Stimulated activated CD8-positive, alpha-beta memory T cell treated with anti-CD3 and anti-CD28 coated beads, Interleukin-4, amount 100 ng/mL, for 4 hours (primary cell): ENCODE data around the gene COBL.

Source experiments
- DNase-seq, 2 donors: peaks; one replicate each; pipeline ENCODE4 v3.0.0-alpha.2; 2020; ENCODE audit warnings: low read depth in 2 of 2, low spot score in 1 of 2

The COBL gene

GRCh38 chr7:51059504-51060142 is 257.0 kb downstream of the COBL start:
- DNase-seq, result no peak

DNA sequence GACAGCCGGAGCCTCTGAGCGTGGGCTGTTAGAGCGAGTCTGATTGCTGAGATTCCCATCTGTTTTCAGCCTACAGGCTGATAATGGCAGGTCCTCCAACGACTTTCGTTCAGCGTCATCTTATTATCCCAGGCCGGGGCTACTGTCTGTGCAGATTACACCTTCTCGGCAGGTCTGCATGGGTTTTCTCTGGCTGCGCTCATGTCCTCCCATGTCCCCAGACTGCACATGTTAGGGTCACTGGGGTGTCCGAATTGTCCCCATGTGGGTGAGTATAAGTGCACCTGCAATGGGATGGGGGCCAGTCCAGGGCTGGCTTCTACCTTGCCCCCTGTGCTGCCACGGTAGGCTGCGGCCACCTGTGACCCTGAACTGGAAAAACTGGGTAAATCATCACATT is 257.8 kb downstream of the COBL start:
- DNase-seq, result no peak

- DNase-seq, result no peak
Measured at GRCh38 chr7:51055039-51055840, 261.4 kb downstream of the COBL start.

- DNase-seq, result no peak
Measured at GRCh38 chr7:51054231-51054630, 262.4 kb downstream of the COBL start.

- no peak for DNase-seq
Measured at GRCh38 chr7:51053160-51053925, 263.3 kb downstream of the COBL start.

- no peak for DNase-seq
Measured at GRCh38 chr7:51046482-51046881, 270.1 kb downstream of the COBL start.

GRCh38 chr7:51046103-51046466 is 270.5 kb downstream of the COBL start:
- DNase-seq, result no peak

- no peak for DNase-seq
Measured at GRCh38 chr7:51045319-51046102, 271.1 kb downstream of the COBL start.

- DNase-seq, result no peak
Measured at GRCh38 chr7:51043461-51043860, 273.1 kb downstream of the COBL start.

DNA sequence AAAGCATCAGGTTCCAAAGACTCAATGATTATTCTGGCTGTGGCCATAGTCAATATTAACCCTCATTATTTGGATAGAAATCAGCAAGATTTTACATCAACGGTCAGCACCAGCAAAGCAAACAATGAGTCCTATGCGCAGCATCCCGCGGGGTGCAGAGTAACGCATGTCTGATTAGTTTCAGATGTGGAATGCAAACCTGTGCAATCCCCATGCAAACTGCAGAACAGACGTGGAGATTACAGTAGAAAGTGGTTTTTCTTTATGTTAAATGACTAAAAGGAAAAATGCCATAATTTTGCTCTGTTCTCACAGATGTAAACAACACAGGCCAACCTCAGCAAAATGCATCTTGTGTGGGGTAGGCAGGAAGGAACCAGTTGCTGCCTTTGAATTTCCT is 275.8 kb downstream of the COBL start:
- DNase-seq, result no peak

- DNase-seq, result no peak
Measured at GRCh38 chr7:51038573-51038972, 278.0 kb downstream of the COBL start.

GRCh38 chr7:51035716-51036115 is 280.9 kb downstream of the COBL start:
- no peak for DNase-seq

DNA sequence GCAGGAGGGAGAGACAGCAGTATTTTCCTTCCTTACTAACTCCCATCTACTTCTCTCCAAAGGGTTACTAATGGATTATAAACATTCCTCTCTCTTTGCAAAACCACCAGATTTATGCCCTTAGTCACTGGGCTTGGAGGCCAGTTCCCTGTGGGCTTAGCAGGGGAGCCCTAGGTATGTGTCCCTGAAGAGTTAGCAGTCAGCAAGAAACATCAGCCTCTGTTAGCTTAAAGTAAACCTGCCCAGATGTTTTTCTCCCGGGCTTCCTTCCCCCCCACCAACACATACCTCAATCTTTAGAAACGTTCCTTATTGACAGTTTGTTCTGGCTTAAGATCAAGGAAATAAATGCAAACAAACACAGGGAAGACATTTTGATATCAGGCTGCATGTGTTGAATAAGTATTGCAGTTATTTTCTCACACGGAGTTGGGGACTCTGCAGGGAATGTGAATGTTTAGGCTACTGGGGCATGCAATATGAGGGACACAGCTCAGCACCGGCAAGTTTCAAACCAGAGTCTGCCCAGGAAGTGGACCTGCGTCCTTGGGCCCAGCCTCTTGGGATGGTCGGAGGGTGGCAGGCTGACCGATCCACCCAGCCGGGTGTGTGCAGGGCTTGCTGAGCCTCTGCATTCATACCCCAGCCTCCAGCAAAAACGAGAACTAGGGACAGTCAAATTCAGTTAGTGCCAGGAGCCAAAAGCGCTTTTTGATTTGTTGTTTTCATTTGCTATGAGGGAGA is 281.9 kb downstream of the COBL start:
- DNase-seq, result no peak

DNA sequence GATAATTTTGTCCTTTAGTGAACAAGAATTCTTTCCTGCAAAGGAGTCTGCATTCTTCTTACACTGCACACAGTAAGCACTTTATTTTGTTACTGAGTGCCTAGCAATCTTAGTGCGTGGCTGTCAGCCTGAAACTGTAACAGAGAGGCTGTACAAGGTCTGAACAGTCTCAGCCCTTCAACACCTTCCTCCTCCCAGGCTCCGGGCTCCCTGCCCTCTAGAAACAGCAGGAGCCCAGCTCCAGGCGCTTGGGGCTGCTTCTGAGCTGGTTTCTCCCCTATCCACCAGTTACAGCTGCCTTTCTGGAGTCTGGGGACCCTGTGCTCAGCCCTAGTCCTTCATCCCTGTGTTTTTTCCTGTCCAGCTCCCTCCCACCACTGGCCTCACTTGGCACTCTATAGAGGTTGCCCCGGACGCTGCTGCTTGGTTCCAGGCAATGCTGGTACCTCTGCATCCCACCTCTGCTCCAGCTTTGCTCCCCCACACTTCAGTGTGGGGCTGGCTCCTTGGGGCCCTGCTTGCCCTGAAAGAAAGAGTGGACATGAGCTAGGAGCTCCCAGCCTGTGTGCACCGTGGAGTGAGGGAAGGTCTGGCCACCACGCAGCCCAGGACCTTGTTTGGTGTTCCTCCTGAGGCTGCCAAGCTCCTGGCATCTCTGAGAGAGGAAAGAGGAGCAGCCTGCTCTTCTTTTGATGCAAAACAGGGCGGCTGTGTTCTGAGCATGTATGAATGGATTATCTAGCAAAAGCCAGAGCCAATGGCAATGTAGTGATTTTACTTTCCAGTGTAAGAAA is 282.7 kb downstream of the COBL start:
- no peak for DNase-seq

GRCh38 chr7:51031791-51032515 is 284.7 kb downstream of the COBL start:
- DNase-seq, result no peak

DNA sequence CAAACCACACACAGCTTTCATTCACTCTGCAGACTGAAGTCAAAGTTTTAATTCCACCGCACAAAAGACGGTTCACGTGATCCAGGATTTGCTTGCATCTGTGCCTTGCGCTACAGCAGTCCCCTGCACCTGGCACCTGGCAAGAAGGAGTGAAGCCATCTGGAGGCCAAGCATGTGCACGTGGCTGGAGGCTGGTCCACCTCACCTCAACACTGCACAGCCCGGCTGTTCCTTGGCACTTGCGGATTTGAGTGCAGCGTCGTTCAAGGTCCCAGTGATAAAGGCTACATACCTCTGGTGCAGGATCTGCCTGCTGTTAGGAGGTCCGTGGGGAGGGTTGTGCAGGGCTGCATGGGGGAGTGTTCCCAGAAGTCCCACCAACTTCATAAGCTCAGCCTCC is 285.4 kb downstream of the COBL start:
- no peak for DNase-seq

DNA sequence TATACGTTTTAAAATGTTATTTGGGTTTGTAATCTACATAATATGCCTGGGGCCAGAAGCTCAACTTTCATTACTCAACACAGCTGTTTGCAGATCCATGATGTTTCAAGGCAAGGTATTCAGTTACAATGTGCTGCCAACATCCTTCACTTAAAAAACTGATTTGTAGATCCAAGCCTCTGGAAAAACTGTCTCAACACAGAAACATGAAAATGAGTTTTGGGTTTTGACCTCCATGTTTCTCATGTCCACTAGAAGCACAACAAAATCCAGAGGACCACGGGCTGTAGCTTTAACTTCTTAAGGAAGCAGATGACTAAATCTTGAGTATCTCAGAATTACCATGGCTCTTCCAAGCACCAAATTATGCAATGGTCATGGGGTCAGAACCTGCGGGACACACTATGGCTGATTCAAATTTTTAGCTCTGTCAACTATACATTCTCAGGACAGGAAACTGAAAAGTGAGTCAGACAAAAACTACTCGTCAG is 286.9 kb downstream of the COBL start:
- no peak for DNase-seq

- DNase-seq, result no peak
Measured at GRCh38 chr7:51029131-51029530, 287.5 kb downstream of the COBL start.
